ENCODE measurements around the gene PDYN. TPM values are rescaled to one million over a fixed set of nuclear protein-coding genes. Genes with fewer than 3 reads are reported as not detected.

PDYN gene
- total RNA-seq, 1 donor from 2014 or later = not detected

GRCh38 chr20:1987826-1988225, 6.0 kb downstream of the PDYN start:
- no peak overlapping the region for H3K27ac Mint-ChIP-seq (ENCODE audit: unreplicated experiment)
- no peak for TF ChIP-seq CTCF (IDR thresholded peaks at IDR 0.05; ENCODE audit: unreplicated experiment)
- H3K27me3 Mint-ChIP-seq (ENCODE audit: unreplicated experiment) = peaks cover 4% of the 10 kb centered on the region
- H3K36me3 Mint-ChIP-seq (ENCODE audit: low read depth, unreplicated experiment) = no peaks in the 10 kb centered on the region
- no peaks in the 10 kb centered on the region for H3K9me3 Mint-ChIP-seq (ENCODE audit: unreplicated experiment)
- DNase-seq (ENCODE audit: low spot score) = no peak
- H3K4me3 Mint-ChIP-seq (ENCODE audit: unreplicated experiment) = no peak overlapping the region
- no peaks in the 10 kb centered on the region for H3K4me1 Mint-ChIP-seq (ENCODE audit: unreplicated experiment)

DNA sequence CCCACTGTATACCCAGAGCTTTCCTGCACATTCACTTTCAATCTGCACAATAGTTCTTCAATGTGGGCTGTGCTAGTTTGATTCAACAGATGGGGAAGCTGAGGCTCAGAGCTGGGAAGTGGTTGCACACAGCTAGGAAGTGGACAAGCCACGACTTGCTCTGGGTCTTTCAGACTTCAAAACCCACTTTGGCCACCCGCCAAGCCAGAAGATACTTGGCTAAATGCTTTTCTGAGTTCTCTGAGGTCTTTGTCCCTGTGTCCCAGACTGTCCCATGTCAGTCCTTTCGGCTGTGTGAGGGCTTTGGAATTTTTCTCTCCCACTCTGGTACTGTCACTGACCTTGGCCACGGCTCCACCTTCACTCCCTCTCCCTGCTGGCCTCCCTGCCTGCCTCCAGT, 10.6 kb downstream of the PDYN start:
- Mint-ChIP-seq H3K36me3 (ENCODE audit: low read depth, unreplicated experiment) (no peaks in the 10 kb centered on the region), H3K4me1 (ENCODE audit: unreplicated experiment) (no peaks in the 10 kb centered on the region), H3K4me3 (ENCODE audit: unreplicated experiment) (no peak overlapping the region), H3K27me3 (ENCODE audit: unreplicated experiment) (peaks cover 4% of the 10 kb centered on the region), H3K27ac (ENCODE audit: unreplicated experiment) (no peak overlapping the region), H3K9me3 (ENCODE audit: unreplicated experiment) (no peaks in the 10 kb centered on the region)
- no peak for TF ChIP-seq CTCF (IDR thresholded peaks at IDR 0.05; ENCODE audit: unreplicated experiment)
- DNase-seq (ENCODE audit: low spot score) = no peak

DNA sequence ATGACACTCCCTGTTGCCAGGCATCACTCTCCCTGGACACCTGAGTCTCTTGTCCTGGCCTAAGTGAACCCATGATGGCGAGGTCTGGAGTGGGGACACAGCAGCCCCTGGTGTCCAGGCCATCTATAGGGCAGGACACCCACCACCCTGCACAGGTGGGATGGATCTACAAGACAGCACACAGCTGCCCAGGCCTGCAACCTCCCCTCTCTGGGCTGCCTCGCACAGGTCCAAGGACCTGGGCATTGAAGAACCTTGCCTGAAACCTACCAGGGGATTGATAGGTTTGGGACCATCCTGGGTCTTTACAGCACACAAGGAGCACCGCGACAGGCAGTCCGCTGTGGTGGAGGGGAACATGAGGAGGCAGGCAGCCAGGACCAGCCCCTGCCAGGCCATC, 11.2 kb downstream of the PDYN start:
- DNase-seq (ENCODE audit: low spot score) = no peak
- no peak for TF ChIP-seq CTCF (IDR thresholded peaks at IDR 0.05; ENCODE audit: unreplicated experiment)
- Mint-ChIP-seq H3K27ac (ENCODE audit: unreplicated experiment) (no peak overlapping the region), H3K27me3 (ENCODE audit: unreplicated experiment) (peaks cover 3% of the 10 kb centered on the region), H3K36me3 (ENCODE audit: low read depth, unreplicated experiment) (no peaks in the 10 kb centered on the region), H3K4me1 (ENCODE audit: unreplicated experiment) (no peaks in the 10 kb centered on the region), H3K9me3 (ENCODE audit: unreplicated experiment) (no peaks in the 10 kb centered on the region), H3K4me3 (ENCODE audit: unreplicated experiment) (no peak overlapping the region)

DNA sequence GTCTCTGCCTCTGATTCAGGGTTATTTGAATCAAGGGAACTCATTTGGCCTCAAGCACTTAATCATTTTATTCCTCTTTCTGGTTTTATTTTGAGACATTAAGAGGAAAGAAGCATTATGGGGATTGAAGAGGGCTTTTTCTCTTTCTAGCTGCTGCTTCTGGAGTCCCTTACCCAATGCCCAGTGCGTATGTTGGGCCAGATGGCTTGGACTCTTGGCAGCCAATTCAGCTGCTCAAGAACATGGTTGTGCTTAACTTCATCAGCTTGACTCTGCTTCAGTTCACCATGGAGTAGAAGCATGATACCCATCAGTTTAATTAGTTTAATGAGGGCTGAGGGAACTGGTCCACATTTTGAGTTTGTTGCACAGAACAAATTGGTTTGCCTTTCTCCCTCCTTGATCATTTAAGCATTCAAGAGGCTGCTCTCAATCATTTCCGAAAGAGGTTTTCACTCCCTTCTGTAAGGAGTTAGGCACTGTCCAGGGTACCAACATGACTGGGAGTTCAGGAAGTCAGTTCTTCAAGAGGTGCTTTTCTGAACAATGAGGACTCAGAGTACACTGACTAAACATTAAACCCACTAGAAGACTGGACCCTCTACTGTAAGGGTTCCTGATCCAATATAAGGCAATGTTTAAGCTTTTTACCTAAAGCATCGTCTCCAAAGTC, 14.6 kb downstream of the PDYN start:
- peaks cover 3% of the 10 kb centered on the region for H3K27me3 Mint-ChIP-seq (ENCODE audit: unreplicated experiment)
- no peak for DNase-seq (ENCODE audit: low spot score)
- H3K36me3 Mint-ChIP-seq (ENCODE audit: low read depth, unreplicated experiment) = no peaks in the 10 kb centered on the region
- no peaks in the 10 kb centered on the region for H3K9me3 Mint-ChIP-seq (ENCODE audit: unreplicated experiment)
- no peak overlapping the region for H3K4me3 Mint-ChIP-seq (ENCODE audit: unreplicated experiment)
- TF ChIP-seq CTCF (IDR thresholded peaks at IDR 0.05; ENCODE audit: unreplicated experiment) = no peak
- no peaks in the 10 kb centered on the region for H3K4me1 Mint-ChIP-seq (ENCODE audit: unreplicated experiment)
- H3K27ac Mint-ChIP-seq (ENCODE audit: unreplicated experiment) = no peak overlapping the region

- H3K27ac Mint-ChIP-seq (ENCODE audit: unreplicated experiment) = no peak overlapping the region
- H3K4me1 Mint-ChIP-seq (ENCODE audit: unreplicated experiment) = no peaks in the 10 kb centered on the region
- DNase-seq (ENCODE audit: low spot score) = no peak
- H3K36me3 Mint-ChIP-seq (ENCODE audit: low read depth, unreplicated experiment) = no peaks in the 10 kb centered on the region
- H3K27me3 Mint-ChIP-seq (ENCODE audit: unreplicated experiment) = peaks cover 7% of the 10 kb centered on the region
- no peak for TF ChIP-seq CTCF (IDR thresholded peaks at IDR 0.05; ENCODE audit: unreplicated experiment)
- H3K9me3 Mint-ChIP-seq (ENCODE audit: unreplicated experiment) = no peaks in the 10 kb centered on the region
- H3K4me3 Mint-ChIP-seq (ENCODE audit: unreplicated experiment) = no peak overlapping the region
Measured at GRCh38 chr20:1975291-1975690, 18.6 kb downstream of the PDYN start.
